ENCODE data around the gene HLA-DMA.

HLA-DMA gene

DNA sequence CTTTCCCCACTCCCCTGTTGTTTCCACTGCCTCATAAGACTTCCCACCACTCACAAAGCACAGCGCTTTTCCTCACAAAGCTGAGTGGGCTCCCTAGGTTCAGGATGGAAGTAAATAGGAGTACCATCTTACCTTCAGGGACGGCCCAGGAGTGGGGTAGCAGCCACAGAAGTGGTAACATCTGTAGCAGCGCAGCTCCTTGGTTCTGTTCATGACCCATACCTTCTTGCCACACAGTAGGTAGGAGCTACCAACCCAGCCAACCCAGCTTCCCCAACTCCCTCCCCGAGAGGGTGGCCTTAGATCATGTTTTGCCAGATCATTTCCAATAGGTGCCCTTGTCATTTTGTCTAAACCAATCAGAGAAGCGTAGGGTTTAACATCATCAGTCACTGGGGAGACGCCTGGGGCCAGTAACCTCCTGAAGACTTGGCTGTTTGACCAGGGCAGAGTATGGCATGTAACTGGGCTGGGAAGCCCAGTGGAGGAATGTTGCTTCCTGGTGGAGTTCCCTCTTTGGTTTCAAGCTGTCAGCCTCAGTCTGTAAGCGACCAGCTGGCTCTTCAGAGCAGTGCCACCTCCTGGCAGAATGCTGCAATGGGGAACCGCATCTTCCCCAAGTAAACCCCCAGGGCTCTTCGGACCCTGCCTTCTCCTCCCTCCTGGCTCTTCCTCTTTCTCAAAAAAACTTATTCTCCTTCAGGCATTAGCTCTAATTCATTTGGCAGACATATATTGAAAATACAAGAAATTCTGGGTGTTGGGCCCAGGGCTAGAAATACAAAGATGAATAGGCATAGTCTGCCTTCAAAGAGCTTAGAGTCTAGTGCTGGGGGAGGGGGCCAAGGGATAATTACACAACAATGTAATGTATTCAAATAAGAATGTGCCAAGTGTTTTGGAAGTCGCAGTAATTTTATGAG is at the start of gene HLA-DMA:
Gene HLA-DMA, minus strand, starts transcription at position 281 of the 923 bp plus-strand sequence. Its CDS starts 61 bp downstream, at position 220.
- H3K79me2 ChIP-seq (ENCODE audit: insufficient read depth, low read depth), result no peaks in the 10 kb centered on the region; the same call in 1 of the 2 replicates
- peak within 1 kb of the TSS; percentile 67 for H3K4me2 ChIP-seq
- H3K9ac ChIP-seq, result no peak within 1 kb of the TSS; the same call in 1 of the 2 replicates
- H4K20me1 ChIP-seq (ENCODE audit: insufficient read depth), result no peaks in the 10 kb centered on the region
- TF ChIP-seq, protein P1, sequence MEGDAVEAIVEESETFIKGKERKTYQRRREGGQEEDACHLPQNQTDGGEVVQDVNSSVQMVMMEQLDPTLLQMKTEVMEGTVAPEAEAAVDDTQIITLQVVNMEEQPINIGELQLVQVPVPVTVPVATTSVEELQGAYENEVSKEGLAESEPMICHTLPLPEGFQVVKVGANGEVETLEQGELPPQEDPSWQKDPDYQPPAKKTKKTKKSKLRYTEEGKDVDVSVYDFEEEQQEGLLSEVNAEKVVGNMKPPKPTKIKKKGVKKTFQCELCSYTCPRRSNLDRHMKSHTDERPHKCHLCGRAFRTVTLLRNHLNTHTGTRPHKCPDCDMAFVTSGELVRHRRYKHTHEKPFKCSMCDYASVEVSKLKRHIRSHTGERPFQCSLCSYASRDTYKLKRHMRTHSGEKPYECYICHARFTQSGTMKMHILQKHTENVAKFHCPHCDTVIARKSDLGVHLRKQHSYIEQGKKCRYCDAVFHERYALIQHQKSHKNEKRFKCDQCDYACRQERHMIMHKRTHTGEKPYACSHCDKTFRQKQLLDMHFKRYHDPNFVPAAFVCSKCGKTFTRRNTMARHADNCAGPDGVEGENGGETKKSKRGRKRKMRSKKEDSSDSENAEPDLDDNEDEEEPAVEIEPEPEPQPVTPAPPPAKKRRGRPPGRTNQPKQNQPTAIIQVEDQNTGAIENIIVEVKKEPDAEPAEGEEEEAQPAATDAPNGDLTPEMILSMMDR (conservative IDR thresholded peaks at IDR 0.05; ENCODE audit: low read depth, low read length), result peak; percentile 74
- H2AFZ ChIP-seq (ENCODE audit: low read depth), result peak within 1 kb of the TSS; percentile 45; the same call in 1 of the 2 replicates
- no peaks in the 10 kb centered on the region for H3K27me3 ChIP-seq (ENCODE audit: insufficient read depth, low read depth)
- H3K4me3 ChIP-seq (IDR thresholded peaks at IDR 0.05; ENCODE audit: insufficient read depth, low read depth, low read length), result no peak within 1 kb of the TSS
- H3K4me1 ChIP-seq (ENCODE audit: low read depth, poor library complexity, severe bottlenecking), result peaks cover 28% of the 10 kb centered on the region
- H3K27ac ChIP-seq, result peak within 1 kb of the TSS; percentile 15; the same call in 1 of the 2 replicates
- no peaks in the 10 kb centered on the region for H3K36me3 ChIP-seq (ENCODE audit: insufficient read depth)

DNA sequence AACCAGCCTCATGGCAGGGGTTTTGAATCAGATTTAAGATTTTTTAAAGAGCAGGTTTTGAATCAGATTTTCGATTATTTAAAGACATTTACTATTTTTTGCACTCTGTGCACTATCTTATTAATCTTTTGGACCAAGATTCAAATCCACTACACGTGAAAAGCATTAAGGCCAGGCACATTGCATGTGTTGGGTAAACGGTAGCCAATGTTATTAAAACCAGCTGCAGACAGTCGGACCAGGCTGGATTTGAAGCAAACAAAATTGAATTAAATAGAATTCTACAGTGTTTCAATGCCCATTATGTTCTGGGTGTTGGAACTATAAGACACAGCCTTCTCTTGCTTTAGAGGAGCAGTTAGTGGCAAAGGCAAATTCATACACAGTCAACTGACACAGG is 48.8 kb upstream of the HLA-DMA start:
- TF ChIP-seq, protein P1 (conservative IDR thresholded peaks at IDR 0.05; ENCODE audit: low read depth, low read length), result no peak
- Histone ChIP-seq H3K79me2 (ENCODE audit: insufficient read depth, low read depth) (no peaks in the 10 kb centered on the region), H3K9ac (no peak overlapping the region), H3K4me2 (no peak overlapping the region), H3K27ac (no peak overlapping the region), H2AFZ (ENCODE audit: low read depth) (no peak overlapping the region), H3K36me3 (ENCODE audit: insufficient read depth) (no peaks in the 10 kb centered on the region), H3K27me3 (ENCODE audit: insufficient read depth, low read depth) (no peaks in the 10 kb centered on the region), H4K20me1 (ENCODE audit: insufficient read depth) (no peaks in the 10 kb centered on the region), H3K4me1 (ENCODE audit: low read depth, poor library complexity, severe bottlenecking) (no peaks in the 10 kb centered on the region), H3K4me3 (IDR thresholded peaks at IDR 0.05; ENCODE audit: insufficient read depth, low read depth, low read length) (no peak overlapping the region)

DNA sequence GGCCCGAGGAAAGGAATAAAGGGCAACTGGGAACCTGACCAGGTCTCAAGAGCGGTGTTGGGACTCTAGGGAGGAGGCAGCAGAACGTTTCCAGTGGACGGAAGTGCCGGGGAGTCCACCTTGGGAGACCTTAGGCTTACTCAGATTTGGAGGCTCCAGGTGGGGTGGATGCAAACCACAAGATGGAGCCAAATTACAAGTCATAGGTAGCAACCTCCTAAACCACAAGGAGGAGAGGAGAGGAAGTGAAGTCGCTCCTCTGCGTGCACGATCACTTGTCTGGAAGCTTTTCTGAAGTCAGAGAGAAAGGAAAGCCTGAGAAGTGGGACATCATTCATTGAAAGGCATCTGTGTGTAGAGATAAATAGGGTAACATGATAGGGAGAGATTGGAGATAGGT is 47.2 kb upstream of the HLA-DMA start:
- no peak overlapping the region for H3K4me2 ChIP-seq
- no peak overlapping the region for H3K9ac ChIP-seq
- H3K4me3 ChIP-seq (IDR thresholded peaks at IDR 0.05; ENCODE audit: insufficient read depth, low read depth, low read length), result no peak overlapping the region
- no peaks in the 10 kb centered on the region for H3K36me3 ChIP-seq (ENCODE audit: insufficient read depth)
- H2AFZ ChIP-seq (ENCODE audit: low read depth), result no peak overlapping the region
- H3K79me2 ChIP-seq (ENCODE audit: insufficient read depth, low read depth), result no peaks in the 10 kb centered on the region
- no peaks in the 10 kb centered on the region for H3K4me1 ChIP-seq (ENCODE audit: low read depth, poor library complexity, severe bottlenecking)
- H3K27ac ChIP-seq, result no peak overlapping the region
- TF ChIP-seq, protein P1 (conservative IDR thresholded peaks at IDR 0.05; ENCODE audit: low read depth, low read length), result no peak
- no peaks in the 10 kb centered on the region for H3K27me3 ChIP-seq (ENCODE audit: insufficient read depth, low read depth)
- H4K20me1 ChIP-seq (ENCODE audit: insufficient read depth), result no peaks in the 10 kb centered on the region

DNA sequence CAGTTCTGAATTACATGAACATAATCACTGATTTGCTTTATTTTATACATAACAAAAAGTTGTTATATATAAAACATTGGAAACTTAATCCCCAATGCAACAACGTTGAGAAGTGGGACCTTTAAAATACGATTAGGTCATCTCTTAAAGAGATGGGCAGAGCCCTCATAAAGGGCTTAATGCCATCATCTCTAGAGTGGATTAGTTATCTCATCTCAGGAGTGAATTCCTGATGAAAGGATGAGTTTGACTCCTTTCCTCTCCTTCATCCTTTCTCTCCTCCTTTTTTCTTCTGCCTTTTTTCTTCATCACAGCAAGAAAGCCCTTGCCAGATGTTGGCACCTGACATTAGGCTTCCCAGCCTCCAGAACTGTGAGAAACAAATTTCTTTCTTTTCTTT is 42.6 kb upstream of the HLA-DMA start:
- Histone ChIP-seq H3K4me2 (no peak overlapping the region), H3K27ac (no peak overlapping the region), H3K4me1 (ENCODE audit: low read depth, poor library complexity, severe bottlenecking) (no peaks in the 10 kb centered on the region), H4K20me1 (ENCODE audit: insufficient read depth) (no peaks in the 10 kb centered on the region), H2AFZ (ENCODE audit: low read depth) (no peak overlapping the region), H3K79me2 (ENCODE audit: insufficient read depth, low read depth) (no peaks in the 10 kb centered on the region), H3K4me3 (IDR thresholded peaks at IDR 0.05; ENCODE audit: insufficient read depth, low read depth, low read length) (no peak overlapping the region), H3K36me3 (ENCODE audit: insufficient read depth) (no peaks in the 10 kb centered on the region), H3K27me3 (ENCODE audit: insufficient read depth, low read depth) (no peaks in the 10 kb centered on the region), H3K9ac (no peak overlapping the region)
- TF ChIP-seq, protein P1 (conservative IDR thresholded peaks at IDR 0.05; ENCODE audit: low read depth, low read length), result no peak
